ENCODE data around the gene TMEM45A. TPM values are rescaled to one million over a fixed set of nuclear protein-coding genes. Genes with fewer than 3 reads are reported as not detected.

The TMEM45A gene
- total RNA-seq, 1 donor from 2014 or later: 15.9 TPM

- intact Hi-C loops (cut with DNase I): no loop called here
- no peaks in the 10 kb centered on the region for H3K4me1 ChIP-seq
Observed at GRCh38 chr3:100609963-100610362, 117.5 kb downstream of the TMEM45A start.

DNA sequence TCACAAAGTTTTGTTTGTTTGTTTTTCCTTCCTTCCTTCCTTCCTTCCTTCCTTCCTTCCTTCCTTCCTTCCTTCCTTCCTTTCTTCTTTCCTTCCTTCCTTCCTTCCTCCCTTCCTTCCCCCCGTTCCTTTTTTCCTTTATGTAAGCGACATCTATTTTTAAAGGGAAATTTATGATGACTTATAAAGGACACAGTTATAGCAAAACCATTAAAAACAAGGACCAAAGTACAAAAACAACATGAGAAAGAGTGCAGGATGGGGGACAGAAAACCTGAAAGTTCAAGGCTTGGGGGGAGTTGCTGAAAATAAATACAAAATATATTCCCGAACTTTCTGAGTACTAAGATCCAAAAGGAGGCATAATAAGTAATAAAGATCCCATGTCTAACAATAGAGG is 118.8 kb downstream of the TMEM45A start:
- no peak for ATAC-seq
- Histone ChIP-seq H3K27ac (no peak overlapping the region), H3K4me1 (no peaks in the 10 kb centered on the region), H3K4me3 (no peak overlapping the region), H3K27me3 (peaks cover 7% of the 10 kb centered on the region), H3K9me3 (no peaks in the 10 kb centered on the region), H3K36me3 (no peaks in the 10 kb centered on the region)
- TF ChIP-seq, protein P1, sequence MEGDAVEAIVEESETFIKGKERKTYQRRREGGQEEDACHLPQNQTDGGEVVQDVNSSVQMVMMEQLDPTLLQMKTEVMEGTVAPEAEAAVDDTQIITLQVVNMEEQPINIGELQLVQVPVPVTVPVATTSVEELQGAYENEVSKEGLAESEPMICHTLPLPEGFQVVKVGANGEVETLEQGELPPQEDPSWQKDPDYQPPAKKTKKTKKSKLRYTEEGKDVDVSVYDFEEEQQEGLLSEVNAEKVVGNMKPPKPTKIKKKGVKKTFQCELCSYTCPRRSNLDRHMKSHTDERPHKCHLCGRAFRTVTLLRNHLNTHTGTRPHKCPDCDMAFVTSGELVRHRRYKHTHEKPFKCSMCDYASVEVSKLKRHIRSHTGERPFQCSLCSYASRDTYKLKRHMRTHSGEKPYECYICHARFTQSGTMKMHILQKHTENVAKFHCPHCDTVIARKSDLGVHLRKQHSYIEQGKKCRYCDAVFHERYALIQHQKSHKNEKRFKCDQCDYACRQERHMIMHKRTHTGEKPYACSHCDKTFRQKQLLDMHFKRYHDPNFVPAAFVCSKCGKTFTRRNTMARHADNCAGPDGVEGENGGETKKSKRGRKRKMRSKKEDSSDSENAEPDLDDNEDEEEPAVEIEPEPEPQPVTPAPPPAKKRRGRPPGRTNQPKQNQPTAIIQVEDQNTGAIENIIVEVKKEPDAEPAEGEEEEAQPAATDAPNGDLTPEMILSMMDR (IDR thresholded peaks at IDR 0.05): no peak
- DNase-seq: no peak
- intact Hi-C loops (cut with DNase I): no loop called here

More at GRCh38 chr3:100609963-100610362, 117.5 kb downstream of the TMEM45A start:
- Histone ChIP-seq H3K9me3 (no peaks in the 10 kb centered on the region), H3K27me3 (peaks cover 7% of the 10 kb centered on the region), H3K27ac (no peak overlapping the region), H3K4me3 (no peak overlapping the region), H3K36me3 (no peaks in the 10 kb centered on the region)
- no peak for ATAC-seq
- no peak for DNase-seq
- TF ChIP-seq, protein P1 (IDR thresholded peaks at IDR 0.05): no peak

DNA sequence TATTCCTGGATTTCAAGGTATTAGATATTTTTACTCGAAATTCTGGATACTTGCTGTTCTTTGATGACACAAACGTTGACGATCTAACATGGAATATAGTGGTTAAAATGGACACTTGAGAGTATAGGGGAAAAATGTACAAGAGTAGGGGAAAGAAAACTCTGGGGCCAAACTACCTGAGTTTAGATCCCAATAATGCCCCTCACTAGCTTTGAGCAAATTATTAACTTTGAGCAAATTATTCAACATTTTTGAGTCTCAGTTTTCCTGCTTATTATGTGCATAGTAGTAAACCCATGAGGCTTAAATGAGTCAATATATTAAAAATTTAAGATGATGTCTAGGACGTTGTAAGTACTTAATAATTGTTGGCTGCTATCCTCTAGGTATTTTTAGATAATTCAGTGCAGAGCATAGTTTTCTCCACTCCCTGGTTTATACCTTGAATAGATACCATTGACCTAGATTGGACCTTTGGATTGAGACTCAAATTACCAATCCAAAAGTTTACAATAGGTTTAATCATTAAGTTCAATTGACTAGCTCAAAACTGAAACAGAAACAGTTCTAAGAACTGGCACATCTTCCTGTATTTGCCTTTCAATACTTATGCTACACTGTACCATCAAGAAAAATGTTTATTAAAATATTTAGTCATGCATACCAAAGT is 121.4 kb downstream of the TMEM45A start:
- Histone ChIP-seq H3K9me3 (no peaks in the 10 kb centered on the region), H3K27me3 (peaks cover 7% of the 10 kb centered on the region), H3K4me3 (no peak overlapping the region), H3K36me3 (no peaks in the 10 kb centered on the region), H3K27ac (no peak overlapping the region), H3K4me1 (no peaks in the 10 kb centered on the region)
- DNase-seq (no peak), ATAC-seq (no peak)
- intact Hi-C loops (cut with DNase I): no loop called here
- TF ChIP-seq, protein P1 (IDR thresholded peaks at IDR 0.05): no peak

DNA sequence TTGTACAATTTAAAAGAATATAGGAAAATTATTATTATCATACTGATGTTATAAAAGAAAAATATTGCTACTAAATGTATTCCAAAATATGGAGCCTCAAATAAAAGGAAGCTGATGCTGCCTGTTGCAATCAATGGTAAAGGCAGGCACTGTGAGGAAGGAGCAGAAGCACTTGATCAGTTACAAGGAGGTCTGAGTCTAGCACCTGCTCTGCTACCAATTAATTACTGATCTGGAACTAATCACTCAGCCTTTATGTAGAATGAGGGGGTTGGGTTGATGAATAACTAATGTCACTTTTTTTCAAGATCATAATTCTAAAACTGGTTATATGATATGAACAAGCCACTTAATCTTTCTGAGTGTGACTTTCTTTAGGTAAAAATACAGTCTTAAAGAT is 122.5 kb downstream of the TMEM45A start:
- Histone ChIP-seq H3K4me1 (no peaks in the 10 kb centered on the region), H3K36me3 (no peaks in the 10 kb centered on the region), H3K27ac (no peak overlapping the region), H3K4me3 (no peak overlapping the region), H3K9me3 (no peaks in the 10 kb centered on the region), H3K27me3 (peaks cover 3% of the 10 kb centered on the region)
- ATAC-seq (no peak), DNase-seq (no peak)
- TF ChIP-seq, protein P1 (IDR thresholded peaks at IDR 0.05): no peak
- intact Hi-C loops (cut with DNase I): no loop called here

DNA sequence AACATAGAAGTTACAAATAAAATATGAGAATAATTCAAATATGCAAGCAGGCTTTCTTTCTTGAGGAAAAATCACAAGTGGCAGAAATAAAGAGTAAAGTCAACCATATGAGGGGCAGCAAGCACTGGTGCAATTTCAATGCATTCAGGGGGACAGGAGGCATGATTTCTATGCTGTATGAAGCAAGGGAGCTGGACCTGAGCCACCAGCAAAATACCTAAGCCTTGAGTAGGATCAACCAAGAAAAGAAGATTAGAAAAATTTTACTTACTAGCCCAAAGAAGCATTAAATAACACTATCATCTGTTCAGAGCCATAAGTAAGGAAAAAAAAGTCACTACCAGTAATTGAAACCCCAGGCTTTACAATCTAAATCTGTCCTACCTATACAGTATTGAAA is 123.3 kb downstream of the TMEM45A start:
- ATAC-seq (no peak), DNase-seq (no peak)
- Histone ChIP-seq H3K4me1 (no peaks in the 10 kb centered on the region), H3K4me3 (no peak overlapping the region), H3K27ac (no peak overlapping the region), H3K27me3 (peaks cover 3% of the 10 kb centered on the region), H3K36me3 (no peaks in the 10 kb centered on the region), H3K9me3 (no peaks in the 10 kb centered on the region)
- TF ChIP-seq, protein P1 (IDR thresholded peaks at IDR 0.05): no peak
- intact Hi-C loops (cut with DNase I): no loop called here

DNA sequence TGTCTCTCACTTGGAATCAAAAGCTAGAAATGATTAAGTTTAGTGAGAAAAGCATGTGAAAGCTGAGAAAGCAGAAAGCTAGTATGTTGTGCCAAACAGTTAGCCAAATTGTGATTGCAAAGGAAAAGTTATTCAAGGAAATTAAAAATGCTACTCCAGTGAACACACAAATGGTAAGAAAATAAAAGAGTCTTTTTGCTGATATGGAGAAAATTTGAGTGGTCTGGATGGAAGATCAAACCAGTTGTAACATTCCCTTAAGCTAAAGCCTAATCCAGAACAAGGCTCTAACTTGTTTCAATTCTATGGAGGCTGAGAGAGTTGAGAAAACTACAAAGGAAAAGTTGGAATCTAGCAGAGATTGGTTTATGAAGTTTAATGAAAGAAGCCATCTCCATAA is 128.8 kb downstream of the TMEM45A start:
- H3K36me3 ChIP-seq: no peaks in the 10 kb centered on the region
- no peak for DNase-seq
- no peaks in the 10 kb centered on the region for H3K27me3 ChIP-seq
- H3K4me1 ChIP-seq: no peaks in the 10 kb centered on the region
- no peak for ATAC-seq
- no peaks in the 10 kb centered on the region for H3K9me3 ChIP-seq
- TF ChIP-seq, protein P1 (IDR thresholded peaks at IDR 0.05): no peak
- intact Hi-C loops (cut with DNase I): no loop called here
- no peak overlapping the region for H3K27ac ChIP-seq
- no peak overlapping the region for H3K4me3 ChIP-seq
